CD4-positive, alpha-beta T cell treated with Interleukin-6 for 4 hours (primary cell): Measurements from ENCODE around the gene PAM16.

ENCODE experiments used
- DNase-seq: peaks from one replicate; pipeline ENCODE4 v3.0.0-alpha.2; 2020; ENCODE audit warnings: mixed read lengths

Gene PAM16

DNA sequence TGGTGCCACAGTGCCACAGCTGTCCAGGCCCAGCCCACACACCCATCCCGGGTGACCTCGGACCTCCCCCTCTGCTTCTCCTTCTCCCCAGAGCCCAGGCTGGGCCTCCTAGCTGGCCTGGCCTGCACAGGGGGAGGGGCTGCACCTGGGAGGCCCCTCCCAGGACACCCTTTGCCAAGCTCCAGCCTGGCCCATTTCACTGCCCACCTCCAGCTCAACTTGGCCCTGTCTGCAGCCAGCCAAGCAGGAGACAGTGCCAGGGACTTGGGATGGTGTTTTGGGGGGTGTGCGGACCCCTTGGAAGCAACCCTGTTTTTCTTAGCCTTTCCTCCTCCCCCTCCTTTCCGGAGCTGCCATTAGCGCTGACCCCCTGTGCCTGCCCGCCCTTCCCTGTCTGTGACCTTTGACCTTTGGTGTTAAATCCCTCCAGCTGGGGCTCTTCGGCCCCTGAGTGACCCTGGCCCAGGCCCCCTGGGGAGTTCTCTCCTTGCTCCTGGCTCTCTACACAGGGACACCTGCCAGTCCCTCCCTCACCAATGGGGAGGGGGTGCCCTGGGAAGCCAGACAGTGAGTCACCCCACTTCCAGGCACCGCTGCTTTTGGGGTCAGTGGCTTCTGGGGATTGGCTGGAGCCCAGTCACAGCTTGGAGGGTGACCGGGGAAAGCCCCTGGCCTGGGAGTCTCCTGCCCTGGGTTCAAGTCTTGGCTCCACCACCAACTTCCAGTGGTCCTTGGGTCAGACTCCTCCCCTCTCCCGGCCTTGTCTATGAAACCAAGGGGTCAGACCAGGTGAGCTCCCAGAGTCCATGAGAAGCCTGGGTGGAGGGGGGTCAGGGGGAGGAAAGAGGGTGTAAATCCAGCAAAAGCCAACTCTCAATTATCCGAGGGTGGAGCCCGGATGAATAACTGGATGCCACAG, 33.3 kb downstream of the PAM16 start:
- DNase-seq: no peak

DNA sequence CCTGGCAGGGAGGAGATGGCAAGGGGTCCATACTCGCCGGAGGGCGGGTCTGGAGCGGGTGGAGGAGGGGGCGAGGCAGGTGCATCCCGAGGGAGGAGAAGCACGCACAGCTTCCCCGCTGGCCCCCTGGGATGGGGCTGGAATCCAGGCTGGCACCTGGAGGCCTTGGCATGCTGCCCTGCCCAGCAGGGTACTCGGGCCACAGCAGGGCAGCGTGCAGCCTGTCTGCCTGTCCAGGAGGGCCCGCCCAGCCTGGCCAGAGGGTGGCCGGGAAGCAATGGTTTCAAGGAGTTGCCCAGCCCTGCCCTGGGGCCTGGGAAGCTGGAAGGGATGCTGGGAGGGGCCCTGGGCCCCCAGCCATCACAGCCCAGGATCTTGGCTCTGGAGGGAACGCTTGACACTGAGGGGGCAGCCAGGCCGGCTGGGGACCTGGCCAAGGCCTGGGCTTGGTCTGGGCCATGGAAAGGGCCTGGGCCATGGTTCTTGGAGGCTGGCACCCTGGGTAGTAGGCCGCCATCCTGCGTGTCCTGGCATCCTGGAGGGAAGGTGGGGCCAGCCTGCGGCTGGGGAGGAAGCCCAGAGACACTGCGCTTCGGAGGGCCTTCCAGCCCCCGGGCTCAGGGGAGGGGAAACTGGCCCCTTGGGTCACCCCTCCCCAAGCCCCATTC, 34.1 kb downstream of the PAM16 start:
- no peak for DNase-seq

DNA sequence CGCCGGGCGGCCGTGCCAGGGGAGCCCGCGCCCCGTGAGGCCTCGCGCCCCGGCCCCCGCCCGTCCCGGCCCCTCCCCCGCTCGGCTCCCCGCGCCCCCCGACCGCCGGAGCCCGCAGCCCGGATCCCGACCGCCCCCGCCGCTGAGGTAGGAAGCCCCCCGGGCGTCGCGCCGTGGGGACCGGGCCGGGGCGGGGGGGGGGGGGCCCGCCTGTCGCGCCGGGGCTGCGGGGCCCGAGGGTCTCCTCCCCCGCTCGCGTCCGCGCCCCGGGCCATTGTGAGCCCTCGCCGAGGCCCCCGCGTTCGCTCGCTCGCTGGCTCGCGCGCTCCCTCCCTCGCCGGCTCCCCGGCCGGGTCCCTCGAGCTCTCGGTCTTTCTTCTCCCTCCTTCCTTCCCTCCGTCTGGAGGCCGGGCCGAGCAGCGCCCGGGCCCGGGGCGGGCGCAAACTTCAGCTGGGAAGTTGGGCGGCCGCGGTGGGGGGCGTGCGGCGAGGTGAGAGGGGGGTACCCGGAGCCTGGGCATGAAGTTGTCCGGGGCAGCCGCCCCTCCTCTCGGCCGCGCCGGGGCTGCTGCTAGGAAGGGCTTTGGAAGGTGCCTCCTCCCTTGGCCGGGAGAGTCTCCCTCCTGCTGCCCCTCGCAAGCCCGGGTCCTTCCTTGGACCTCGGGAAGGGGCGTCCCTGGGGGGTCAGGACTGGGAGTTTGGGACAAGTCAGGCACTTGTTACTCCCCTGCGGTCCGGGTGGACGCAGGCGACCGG, 34.8 kb downstream of the PAM16 start:
- DNase-seq: peak; percentile 20

DNA sequence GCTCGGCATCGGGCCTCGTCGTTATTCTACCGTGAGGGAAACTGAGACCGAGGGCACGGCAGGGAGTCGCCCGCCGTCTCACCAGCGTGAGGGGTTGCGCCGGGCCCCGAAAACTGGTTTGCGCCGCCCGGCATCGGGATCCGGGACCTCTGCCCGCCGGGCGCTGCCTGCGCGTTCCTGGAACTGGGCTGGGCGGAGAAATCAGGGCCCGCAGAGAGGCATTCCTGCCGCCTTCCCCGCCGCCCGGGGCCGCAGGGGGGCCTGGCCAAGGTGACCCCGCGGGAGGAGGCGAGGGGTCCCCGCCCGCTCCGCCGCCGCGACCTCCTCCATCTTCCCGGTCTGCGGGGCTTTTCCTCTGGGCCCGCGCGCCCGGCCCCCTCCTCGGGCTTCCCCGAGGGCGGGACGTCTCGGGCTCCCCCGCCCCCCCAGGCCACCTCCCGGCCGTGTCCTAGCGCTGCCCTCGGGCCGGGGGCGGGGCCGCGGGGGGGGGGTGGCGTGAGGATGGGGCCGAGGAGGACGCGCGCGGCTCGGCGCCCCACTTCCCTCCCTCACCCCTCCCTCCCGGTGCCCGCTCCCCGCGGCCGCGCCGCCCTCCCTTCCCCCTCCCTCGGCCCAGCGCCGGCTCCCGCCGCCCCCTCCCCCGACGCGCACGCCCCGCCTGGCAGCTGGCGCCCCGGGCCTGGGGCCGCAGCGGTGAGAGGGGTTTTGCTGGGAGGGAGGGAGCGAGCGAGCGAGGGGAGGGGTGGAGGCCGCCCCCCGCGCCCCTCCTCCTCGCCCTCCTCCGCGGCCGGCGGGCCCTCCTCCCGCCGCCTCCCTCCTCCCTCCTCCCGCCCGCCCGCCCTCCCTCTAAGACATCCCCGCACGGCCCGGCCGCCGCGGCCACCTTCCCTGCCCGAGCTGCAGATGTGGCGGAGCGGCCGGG, 35.7 kb downstream of the PAM16 start, which contains the start of gene GLIS2:
Gene GLIS2 (plus strand): TSS at position 882 of the 922 bp plus-strand sequence. CDS start 16,214 bp downstream, outside the sequence.
- peak; percentile 51 for DNase-seq

DNA sequence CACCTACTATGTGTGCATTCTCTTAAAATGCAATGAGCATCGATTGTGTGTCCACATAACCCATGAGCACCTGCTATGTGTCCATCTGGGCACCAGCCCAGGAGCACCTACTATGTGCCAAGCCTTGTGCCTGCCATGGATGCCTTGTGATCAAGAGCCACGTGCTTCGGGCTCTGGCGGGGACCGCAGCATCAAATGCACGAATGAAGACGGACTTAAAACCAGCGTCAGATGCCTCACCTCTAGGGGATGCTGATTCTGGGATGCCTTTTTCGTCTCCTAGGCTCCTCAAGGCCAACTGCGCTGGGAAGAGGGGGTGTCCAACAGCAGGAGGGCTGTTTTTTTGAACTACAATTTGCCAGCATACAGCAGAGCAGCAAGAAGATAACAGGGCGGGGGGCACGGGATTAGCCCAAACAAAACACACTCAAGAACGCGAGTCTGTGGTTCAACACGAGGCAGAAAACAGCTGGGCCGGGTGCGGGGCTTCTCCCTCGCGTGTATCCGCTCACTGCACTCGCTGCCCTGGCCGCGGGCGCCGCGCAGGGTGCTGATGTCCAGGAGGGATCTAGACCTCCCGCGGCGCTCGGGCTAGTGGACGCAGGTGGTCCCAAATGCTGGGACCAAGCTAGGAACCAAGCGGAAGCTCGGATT, 36.5 kb downstream of the PAM16 start:
- peak; percentile 39 for DNase-seq

DNA sequence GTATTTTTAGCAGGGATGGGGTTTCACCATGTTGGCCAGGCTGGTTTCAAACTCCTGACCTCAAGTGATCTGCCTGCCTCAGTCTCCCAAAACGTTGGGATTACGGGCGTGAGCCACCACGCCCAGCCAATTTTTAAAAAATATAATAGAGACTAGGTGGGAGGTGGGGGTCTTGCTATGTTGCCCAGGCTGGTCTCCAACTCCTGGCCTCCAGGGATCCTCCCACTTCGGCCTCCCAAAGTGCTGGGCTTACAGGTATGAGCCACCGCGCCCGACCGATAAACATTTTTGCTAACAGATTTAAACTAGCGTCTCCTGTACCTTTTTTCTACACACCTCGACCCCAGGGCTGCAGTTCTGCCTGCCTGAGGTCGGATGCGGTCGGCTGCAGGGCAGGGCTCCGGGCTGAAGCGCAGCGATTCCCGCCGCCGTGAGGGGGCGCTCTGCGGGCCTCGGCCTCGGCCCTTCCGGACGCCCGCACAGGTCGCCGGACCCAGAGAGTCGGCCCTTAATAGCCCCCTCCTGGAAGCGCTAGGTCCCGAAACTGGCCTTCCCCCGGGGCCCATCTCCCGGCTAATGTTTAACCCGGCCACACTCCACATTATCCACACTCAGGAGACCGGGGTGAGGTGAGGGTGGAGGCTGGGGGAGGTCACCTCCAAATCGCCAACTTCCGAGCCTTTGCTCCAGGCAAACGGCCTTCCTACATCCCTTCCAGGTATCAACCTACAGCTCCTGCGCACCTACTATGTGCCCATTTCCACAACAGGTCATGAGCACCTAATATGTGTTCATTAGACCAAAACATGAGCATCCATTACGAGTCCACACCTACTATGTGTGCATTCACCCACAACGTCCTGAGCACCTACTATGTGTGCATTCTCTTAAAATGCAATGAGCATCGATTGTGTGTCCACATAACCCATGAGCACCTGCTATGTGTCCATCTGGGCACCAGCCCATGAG, 37.3 kb downstream of the PAM16 start:
- peak; percentile 15 for DNase-seq

DNA sequence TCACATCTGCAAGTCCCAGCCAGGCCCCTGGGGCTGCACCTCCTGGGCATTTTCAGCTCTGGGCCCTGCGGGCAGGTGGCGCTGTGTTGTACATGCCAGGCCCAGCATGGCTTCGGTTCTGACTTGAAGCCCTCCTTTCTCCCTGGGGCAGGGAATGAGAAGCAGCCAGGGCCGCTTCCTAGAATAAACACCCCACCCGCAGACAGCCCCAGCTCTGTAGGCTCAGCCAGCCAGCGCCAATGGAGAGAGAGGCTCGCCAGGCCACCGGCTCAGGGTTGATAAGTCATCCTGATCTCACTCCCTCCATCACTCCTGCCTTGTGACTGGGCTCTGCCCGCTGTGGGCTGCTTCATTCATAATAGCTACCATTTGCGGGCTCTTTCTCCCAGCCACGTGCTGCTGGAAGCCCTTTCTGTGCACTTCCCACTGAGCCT, 41.3 kb downstream of the PAM16 start:
- peak; percentile 71 for DNase-seq

DNA sequence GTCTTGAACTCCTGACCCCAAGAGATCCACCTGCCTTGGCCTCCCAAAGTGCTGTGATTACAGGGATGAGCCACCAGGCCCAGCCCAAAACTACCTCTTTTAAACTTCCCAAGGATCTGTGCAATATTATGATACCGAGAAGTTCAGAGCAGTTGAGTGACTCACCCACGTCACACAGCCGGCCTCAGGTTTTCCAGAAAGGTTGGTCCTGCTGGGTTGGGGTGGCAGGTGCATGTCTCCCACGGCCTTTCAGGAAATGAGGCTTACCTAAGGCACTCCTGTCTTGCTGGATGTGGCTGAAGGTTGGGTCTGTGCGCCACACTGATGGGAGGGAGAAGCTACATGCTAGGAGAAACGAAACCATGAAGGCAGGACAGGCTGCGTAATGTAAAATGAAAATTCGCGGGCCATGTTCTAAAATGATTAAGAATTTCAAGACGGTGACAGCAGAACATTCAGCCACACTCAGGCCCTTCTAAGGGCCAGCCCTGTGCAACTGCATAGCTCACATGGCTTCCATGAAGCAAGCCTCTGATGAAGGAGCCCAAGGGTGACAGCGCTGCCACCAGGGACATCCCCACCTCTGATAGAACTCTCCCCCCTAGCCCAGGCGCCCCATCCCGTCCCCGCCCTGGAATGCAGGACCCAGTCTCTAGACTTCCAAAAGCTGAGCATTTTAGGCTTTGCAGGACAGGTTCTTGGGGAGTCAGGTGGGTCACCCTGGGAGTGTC, 41.9 kb downstream of the PAM16 start:
- no peak for DNase-seq

DNA sequence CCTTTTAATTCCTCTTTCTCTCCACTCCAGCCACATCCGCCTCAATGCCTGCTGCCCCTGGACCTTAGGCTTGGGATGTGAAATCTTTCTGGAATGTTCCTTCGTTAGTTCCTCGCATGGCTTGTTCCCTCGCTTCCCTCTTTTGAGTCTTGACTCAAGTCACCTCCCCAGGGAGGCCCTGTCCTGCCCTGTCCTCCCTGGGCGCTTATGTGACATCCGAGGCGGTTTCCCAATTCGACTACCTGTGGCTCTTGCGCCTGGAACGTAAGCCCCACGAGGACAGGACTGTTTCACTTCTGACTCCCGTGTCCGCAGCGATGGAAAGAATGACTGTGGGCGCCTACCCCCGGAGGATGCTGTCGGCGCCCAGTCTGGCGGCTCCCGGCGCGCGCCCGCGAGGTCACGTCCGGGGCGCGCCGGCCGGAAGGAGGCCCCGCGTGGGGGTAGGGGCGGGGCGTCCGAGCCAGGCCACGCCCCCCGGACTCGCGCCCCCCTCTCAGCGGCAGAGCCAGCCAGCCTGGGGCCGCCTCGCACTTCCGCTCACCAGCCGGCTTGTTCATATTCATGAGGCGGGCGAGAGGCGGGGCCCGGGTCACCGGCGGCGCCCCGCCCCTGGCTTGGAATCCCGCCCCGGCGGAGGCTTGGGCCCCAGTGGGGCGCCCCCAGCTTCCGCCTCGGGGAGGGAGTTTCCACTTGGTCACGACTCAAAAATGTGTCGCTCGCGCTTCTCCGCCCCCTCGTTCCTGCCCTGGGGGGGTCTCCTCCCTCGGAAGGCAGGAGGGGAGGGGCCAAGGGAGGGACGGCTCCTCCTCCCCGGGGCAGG, 43.7 kb downstream of the PAM16 start:
- DNase-seq: peak; percentile 97

DNA sequence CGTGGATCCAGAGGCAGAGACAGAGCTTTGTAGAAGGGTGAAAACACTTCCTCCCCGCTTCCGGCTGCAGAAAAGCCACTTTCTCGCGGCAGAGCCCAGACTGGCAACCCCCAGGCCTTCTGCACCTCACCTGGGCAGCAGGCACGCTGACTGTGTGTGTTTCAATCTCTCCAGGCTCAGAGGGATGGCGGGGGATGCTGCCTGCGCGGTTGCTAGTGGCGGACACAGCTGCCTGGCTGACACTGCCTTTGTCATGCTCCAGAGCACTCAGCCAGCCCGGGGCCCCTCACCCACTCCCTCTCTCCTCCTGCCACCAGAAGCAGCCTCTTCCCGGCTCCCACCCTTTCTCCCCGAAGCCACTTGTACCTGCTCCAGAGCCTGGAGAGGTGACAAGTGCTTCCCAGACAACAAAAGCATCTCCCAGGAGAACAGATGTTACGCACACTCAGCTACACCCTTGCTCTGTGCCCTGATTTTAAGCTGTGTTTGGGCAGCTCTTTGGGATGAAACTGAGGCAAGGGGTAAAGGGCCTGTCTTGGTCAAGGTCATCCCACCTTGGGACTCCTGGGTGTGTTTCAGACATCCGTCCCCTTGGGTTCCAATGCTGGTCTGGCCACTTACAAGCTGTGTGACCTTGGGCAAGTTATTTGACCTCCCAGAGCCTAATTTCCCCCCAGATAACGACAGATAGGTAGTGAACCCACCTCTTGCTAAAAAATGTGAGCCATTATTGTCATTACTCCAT, 44.5 kb downstream of the PAM16 start:
- peak; percentile 58 for DNase-seq

DNA sequence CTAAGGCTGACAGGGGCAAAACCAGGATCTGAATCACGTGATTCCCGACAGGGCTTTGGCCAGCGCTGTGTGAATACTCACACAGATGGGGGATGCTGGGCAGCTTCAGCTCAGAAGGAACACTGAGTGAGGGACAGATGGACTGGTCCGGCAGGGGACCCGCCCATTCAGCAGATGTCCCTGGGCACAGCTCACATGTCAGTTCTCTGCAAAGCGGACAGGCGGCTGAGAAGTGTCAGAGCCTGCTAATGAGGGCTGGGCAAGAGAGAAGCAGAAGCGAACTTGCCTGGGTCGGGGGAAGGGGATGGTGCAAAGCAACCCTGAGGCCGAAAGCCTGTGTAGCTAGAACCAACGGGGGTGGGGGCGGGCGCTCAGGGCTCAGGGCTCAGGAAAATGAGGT, 47.1 kb downstream of the PAM16 start:
- DNase-seq: no peak

DNA sequence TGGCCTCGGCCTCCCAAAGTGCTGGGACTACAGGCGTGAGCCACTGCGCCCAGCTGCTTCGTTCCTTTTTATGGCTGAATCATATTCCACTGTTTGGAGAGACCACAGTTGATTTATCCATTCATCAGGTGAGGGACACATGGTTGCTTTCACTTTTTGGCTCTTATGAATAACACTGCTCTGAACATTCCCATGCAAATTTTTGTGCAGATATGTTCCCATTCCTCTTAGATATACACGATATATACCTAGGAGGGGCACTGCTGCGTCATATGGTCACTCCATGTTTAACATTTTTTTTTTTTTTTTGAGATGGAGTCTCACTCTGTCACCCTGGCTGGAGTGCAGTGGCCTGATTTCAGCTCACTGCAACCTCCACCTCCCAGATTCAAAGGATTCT, 49.2 kb downstream of the PAM16 start:
- no peak for DNase-seq

DNA sequence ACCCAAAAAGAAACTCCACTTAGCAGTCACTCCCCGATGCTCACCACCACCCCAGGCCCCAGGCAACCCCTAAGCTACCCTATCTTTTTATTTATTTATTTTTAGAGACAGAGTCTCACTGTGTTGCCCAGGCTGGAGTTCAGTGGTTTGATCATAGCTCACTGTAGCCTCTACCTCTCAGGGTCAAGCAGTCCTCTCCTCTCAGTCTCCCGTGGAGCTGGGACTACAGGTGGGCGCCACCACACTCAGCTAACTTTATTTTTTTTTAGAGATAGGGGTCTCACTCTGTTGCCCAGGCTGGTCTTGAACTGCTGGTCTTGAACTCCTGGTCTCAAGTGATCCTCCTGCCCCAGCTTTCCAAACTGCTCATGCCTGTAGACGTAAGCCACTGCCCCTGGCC, 49.9 kb downstream of the PAM16 start:
- DNase-seq: no peak

DNA sequence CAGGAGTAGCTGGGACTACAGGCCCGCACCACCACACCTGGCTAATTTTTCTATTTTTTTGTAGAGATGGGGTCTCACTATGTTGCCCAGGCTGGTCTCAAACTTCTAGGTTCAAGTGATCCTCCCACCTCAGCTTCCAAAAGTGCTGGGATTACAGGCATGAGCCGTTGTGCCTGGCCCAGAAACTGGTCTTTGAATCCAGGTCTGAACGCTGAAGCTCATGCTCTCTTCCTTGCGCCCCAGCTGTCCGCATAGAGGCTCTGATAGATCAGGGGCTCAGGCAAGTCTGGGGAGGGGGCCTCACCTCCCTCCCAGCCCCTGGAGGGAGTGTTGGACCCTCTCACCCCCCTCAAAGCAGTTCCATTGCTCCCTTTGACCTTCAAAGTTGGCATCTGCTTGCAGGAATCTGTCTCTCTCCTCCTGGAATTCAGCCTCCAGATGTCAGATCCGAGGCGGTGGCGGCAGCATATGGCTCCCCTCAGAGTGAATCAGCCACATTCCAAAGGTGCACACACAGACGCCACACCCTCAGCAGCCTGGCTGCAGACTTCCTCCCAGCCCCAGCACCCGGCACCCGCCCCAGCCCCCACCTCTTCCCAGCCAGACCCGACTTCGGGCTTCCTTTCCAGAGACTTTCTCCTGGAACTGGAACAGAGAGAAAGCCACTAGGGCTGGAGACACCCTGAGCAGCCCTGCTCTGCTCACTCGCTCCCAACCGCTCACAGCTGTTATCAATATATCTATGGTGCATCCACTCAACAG, 52.2 kb downstream of the PAM16 start:
- no peak for DNase-seq

DNA sequence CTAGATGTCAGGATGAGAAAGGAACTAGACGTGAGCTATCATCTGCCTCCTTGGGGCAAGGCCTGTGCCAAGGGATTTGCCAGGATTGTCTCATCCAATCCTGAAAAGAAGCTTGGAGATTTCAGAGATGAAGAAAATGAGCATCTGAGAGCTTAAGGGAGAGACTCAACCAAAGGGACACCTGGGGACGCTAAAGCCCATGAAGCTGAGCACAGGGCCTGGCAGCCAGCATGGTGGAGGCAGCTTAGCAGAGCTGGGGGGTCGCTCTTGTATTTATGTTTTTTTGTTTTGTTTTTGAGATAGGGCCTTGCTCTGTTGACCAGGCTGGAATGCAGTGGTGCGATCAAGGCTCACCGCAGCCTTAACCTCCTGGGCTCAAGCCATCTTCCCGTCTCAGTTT, 53.6 kb downstream of the PAM16 start:
- no peak for DNase-seq

DNA sequence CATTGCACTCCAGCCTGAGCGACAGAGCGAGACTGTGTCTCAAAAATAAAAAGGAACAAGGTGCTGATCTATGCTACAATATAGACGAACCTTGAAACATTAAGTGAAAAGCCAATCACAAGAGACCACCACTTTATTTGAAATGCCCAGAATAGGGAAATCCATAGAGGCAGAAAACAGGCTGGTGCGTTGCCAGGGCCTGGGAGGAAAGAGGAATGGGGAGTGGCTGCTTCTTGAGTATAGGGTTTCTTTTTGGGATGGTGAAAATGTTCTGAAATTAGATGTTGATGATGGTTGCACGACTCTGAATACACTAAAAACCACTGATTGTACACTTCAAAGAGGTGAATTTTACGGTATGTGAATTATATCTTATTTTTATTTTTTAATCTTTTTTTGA, 55.5 kb downstream of the PAM16 start:
- DNase-seq: no peak

DNA sequence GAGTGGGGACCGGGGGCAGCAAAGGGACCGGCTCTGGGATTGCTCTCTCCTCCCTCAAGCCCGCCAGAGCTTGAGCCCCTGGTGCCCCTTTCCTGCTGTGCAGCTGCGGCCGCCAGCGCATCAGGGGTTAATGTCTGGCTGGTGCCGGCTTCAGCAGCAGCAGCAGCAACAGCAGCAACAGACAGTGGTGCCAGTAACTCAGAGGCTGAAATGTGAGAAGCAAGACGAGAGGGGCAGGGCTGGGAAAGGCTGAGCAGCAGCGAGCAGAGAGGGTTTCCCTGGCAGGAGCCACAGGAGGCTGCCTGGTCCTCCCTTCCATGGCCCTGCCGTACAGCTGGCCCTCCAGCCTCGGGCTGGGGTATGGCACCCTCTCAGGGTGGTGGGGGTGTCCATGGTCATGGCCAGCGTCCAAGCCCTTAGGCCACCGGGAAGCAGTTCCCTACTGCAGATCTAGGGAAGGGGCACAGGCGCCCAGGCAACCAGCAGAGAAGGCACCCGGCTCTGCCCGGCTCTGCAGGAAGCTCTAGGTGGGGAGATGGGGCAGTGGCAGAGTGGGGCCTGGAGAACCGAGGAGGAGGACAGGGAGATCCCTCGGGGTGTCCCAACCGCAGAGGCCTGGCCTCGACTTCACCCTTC, 57.2 kb downstream of the PAM16 start:
- DNase-seq: no peak
